Activated CD4-positive, alpha-beta T cell treated with anti-CD3 and anti-CD28 coated beads, Interleukin-2, Interleukin-4, amounts not matched to agents 100 ng/mL and 50 ng/mL, durations not matched to agents 16 hours and 8 hours (primary cell): ENCODE results near the gene RALGPS1.

Experiments used
- DNase-seq: peaks from one replicate; pipeline ENCODE4 v3.0.0-alpha.2; 2020; ENCODE audit warnings: low spot score

Gene RALGPS1

GRCh38 chr9:127205952-127206351, 291.4 kb downstream of the RALGPS1 start:
- no peak for DNase-seq

- no peak for DNase-seq
These were observed 292.1 kb downstream of the RALGPS1 start for GRCh38 chr9:127206666-127207065.

GRCh38 chr9:127207734-127208410, 293.3 kb downstream of the RALGPS1 start:
- no peak for DNase-seq

- DNase-seq, result no peak
These were observed 293.8 kb downstream of the RALGPS1 start for GRCh38 chr9:127208416-127208815.

GRCh38 chr9:127209220-127209619, 294.6 kb downstream of the RALGPS1 start:
- DNase-seq, result no peak

- DNase-seq, result no peak
These were observed 295.5 kb downstream of the RALGPS1 start for GRCh38 chr9:127209948-127210640.

- DNase-seq, result no peak
These were observed 296.5 kb downstream of the RALGPS1 start for GRCh38 chr9:127210851-127211730.

GRCh38 chr9:127211983-127212382, 297.4 kb downstream of the RALGPS1 start:
- no peak for DNase-seq

- DNase-seq, result no peak
These were observed 297.9 kb downstream of the RALGPS1 start for GRCh38 chr9:127212453-127212852.

- no peak for DNase-seq
These were observed 299.3 kb downstream of the RALGPS1 start for GRCh38 chr9:127213859-127214258.

- DNase-seq, result peak; percentile 60
These were observed 300.1 kb downstream of the RALGPS1 start for GRCh38 chr9:127214421-127215267.

- DNase-seq, result no peak
These were observed 301.0 kb downstream of the RALGPS1 start for GRCh38 chr9:127215268-127216209.

- DNase-seq, result no peak
These were observed 301.8 kb downstream of the RALGPS1 start for GRCh38 chr9:127216210-127216887.

- no peak for DNase-seq
These were observed 302.3 kb downstream of the RALGPS1 start for GRCh38 chr9:127216888-127217217.

- no peak for DNase-seq
These were observed 304.2 kb downstream of the RALGPS1 start for GRCh38 chr9:127218818-127219217.

GRCh38 chr9:127219520-127219919, 304.9 kb downstream of the RALGPS1 start:
- no peak for DNase-seq

- no peak for DNase-seq
These were observed 307.1 kb downstream of the RALGPS1 start for GRCh38 chr9:127221695-127222094.

- no peak for DNase-seq
These were observed 308.0 kb downstream of the RALGPS1 start for GRCh38 chr9:127222388-127223095.

- DNase-seq, result no peak
These were observed 308.7 kb downstream of the RALGPS1 start for GRCh38 chr9:127223266-127223665.

- DNase-seq, result no peak
These were observed 309.2 kb downstream of the RALGPS1 start for GRCh38 chr9:127223810-127224177.
